ENCODE results near the gene SCO2.

Gene SCO2

DNA sequence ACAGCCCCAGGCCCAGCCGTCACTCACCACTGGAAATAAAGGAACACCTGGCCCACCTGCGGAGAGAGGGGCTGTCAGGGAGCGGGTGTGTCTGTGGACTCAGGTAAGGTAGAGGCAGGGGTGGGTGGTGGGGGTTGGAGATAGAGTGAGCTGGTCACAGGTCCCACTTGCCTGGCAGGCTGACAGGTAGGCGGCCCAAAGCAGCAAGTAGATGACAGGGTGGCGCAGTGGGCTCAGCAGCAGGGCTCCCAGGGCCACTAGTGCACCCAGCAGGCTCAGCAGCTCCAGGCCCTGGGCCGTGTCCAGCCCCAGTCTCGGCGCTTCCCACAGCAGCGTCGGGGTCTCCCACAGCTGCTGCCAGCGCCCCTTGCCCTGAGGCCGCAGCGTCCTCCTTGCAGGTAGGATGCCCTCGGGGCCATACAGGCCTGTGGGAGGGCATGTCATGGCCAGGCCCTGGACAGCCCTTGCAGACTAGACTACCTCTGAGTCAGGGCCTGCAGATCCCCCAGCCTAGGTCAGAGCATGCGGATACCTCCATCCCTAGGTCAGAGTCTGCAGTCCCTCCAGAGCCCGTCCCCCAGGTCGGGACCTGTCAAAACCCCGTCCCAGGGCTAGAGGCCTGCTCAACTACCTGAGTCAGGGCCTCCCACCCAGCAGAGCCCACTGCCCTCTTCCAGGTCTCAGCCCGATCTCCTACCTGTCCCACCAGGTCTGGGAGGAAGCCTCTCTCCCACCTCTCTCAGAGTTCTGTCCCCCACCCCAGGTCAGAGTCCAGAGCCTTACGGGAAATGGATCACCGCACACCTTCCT, 18.6 kb downstream of the SCO2 start:
- H4K12ac ChIP-seq (ENCODE audit: low read depth, low read length), result peak overlapping the region; percentile 93
- H3K4ac ChIP-seq (ENCODE audit: low read depth, low read length), result peak overlapping the region; percentile 97
- H3K4me3 ChIP-seq (ENCODE audit: low read depth, low read length), result peak overlapping the region; percentile 98
- H4K8ac ChIP-seq (ENCODE audit: low read depth, low read length), result peak overlapping the region; percentile 97
- H2BK12ac ChIP-seq (ENCODE audit: low read length), result peak overlapping the region; percentile 56
- H3K27me3 ChIP-seq (ENCODE audit: insufficient read depth, low read length), result no peaks in the 10 kb centered on the region
- peak overlapping the region; percentile 88 for H4K91ac ChIP-seq (ENCODE audit: low read depth, low read length)
- H3K27ac ChIP-seq (ENCODE audit: low read depth, low read length), result peak overlapping the region; percentile 56
- peak overlapping the region; percentile 74 for H3K4me2 ChIP-seq (ENCODE audit: low read length)
- peaks cover 6 to 15% of the 10 kb centered on the region in 2 experiments for H3K4me1 ChIP-seq (ENCODE audit: control insufficient read depth in 1 of 2, insufficient read depth in 2 of 2, low read length in 2 of 2)
- peak; percentile 82 to 86 for DNase-seq
- peaks cover 36 to 37% of the 10 kb centered on the region in 2 experiments for H3K36me3 ChIP-seq (ENCODE audit: control insufficient read depth in 1 of 2, insufficient read depth in 2 of 2, low read length in 2 of 2)
- WGBS (ENCODE audit: extremely low coverage, insufficient coverage, insufficient read length), result no CpG with 5 or more reads among the region's 21 CpGs
- H2AK5ac ChIP-seq (ENCODE audit: low read length), result peak overlapping the region; percentile 87
- H3K14ac ChIP-seq (ENCODE audit: low read length), result peak overlapping the region; percentile 98
- H3K18ac ChIP-seq (ENCODE audit: low read length), result peak overlapping the region; percentile 83
- peaks cover 13% of the 10 kb centered on the region for H3K79me2 ChIP-seq (ENCODE audit: control insufficient read depth, insufficient read depth, low read length, poor library complexity)
- H2BK5ac ChIP-seq (ENCODE audit: low read depth, low read length, poor library complexity), result peak overlapping the region; percentile 90
- peak overlapping the region; percentile 89 for H3K9ac ChIP-seq (ENCODE audit: low read length)
- H2BK120ac ChIP-seq (ENCODE audit: insufficient read depth, low read length, poor library complexity), result peak overlapping the region; percentile 87
- no peak overlapping the region for H3K23ac ChIP-seq (ENCODE audit: low read length)
- H2AFZ ChIP-seq (ENCODE audit: insufficient read depth, low read length, poor library complexity), result peak overlapping the region; percentile 99
- H3K79me1 ChIP-seq (ENCODE audit: low read length), result peaks cover 8% of the 10 kb centered on the region
- no peaks in the 10 kb centered on the region for H3K9me3 ChIP-seq (ENCODE audit: insufficient read depth, low read depth, low read length)

DNA sequence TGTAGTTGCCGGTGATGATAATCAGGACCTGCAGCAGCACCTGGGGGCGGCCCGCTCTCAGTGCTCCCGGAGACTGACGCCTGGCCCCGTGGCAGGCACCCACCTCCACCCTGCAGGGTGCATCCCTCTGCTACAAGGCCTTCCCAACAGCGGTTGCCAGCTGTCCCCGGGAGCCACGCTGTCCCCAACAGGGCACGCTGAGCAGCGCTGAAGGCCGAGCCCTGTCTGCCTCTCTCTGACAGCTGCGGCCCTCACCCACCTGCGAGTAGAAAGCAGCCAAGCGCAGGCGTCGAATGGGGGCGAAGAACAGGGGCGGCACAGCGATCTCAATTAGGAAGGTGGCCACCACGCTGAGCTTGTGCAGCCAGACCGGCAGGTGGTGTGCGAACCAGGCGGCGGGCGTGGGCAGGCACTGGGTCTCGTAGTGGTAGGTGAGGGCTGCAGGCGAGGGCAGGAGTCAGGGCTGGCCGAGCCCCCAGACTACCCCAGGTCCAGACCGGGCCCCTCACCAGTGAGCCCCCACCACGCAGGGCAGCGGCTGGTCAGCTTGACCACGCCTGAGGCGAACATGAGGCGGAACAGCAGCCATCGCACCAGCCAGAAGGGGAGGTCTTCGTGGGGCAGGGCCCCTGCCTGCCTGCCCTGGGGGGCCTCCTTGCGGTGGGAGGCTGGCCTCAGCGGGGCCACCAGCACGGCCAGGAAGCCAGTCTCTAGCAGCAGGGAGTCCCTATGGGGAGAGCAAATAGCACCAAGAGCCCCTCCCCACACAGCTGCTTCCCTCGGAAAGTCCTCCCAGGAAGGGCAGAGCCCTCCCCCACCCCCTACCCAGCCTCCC, 19.4 kb downstream of the SCO2 start:
- no peak overlapping the region for H4K12ac ChIP-seq (ENCODE audit: low read depth, low read length)
- H3K4me2 ChIP-seq (ENCODE audit: low read length), result peak overlapping the region; percentile 74
- no CpG with 5 or more reads among the region's 41 CpGs for WGBS (ENCODE audit: extremely low coverage, insufficient coverage, insufficient read length)
- no peak overlapping the region for H3K14ac ChIP-seq (ENCODE audit: low read length)
- no peak overlapping the region for H3K23ac ChIP-seq (ENCODE audit: low read length)
- H3K9ac ChIP-seq (ENCODE audit: low read length), result no peak overlapping the region
- H2BK120ac ChIP-seq (ENCODE audit: insufficient read depth, low read length, poor library complexity), result no peak overlapping the region
- H3K4ac ChIP-seq (ENCODE audit: low read depth, low read length), result no peak overlapping the region
- H4K91ac ChIP-seq (ENCODE audit: low read depth, low read length), result no peak overlapping the region
- no peak overlapping the region for H3K4me3 ChIP-seq (ENCODE audit: low read depth, low read length)
- H2BK5ac ChIP-seq (ENCODE audit: low read depth, low read length, poor library complexity), result no peak overlapping the region
- H2AFZ ChIP-seq (ENCODE audit: insufficient read depth, low read length, poor library complexity), result no peak overlapping the region
- H3K36me3 ChIP-seq (ENCODE audit: control insufficient read depth in 1 of 2, insufficient read depth in 2 of 2, low read length in 2 of 2), result peaks cover 36 to 37% of the 10 kb centered on the region in 2 experiments
- no peak overlapping the region for H3K27ac ChIP-seq (ENCODE audit: low read depth, low read length)
- H3K27me3 ChIP-seq (ENCODE audit: insufficient read depth, low read length), result no peaks in the 10 kb centered on the region
- H2AK5ac ChIP-seq (ENCODE audit: low read length), result peak overlapping the region; percentile 35
- peak overlapping the region; percentile 2 for H3K18ac ChIP-seq (ENCODE audit: low read length)
- no peak for DNase-seq
- peaks cover 8% of the 10 kb centered on the region for H3K79me1 ChIP-seq (ENCODE audit: low read length)
- H3K9me3 ChIP-seq (ENCODE audit: insufficient read depth, low read depth, low read length), result no peaks in the 10 kb centered on the region
- H4K8ac ChIP-seq (ENCODE audit: low read depth, low read length), result no peak overlapping the region
- H2BK12ac ChIP-seq (ENCODE audit: low read length), result no peak overlapping the region
- peaks cover 6 to 15% of the 10 kb centered on the region in 2 experiments for H3K4me1 ChIP-seq (ENCODE audit: control insufficient read depth in 1 of 2, insufficient read depth in 2 of 2, low read length in 2 of 2)
- peaks cover 13% of the 10 kb centered on the region for H3K79me2 ChIP-seq (ENCODE audit: control insufficient read depth, insufficient read depth, low read length, poor library complexity)

DNA sequence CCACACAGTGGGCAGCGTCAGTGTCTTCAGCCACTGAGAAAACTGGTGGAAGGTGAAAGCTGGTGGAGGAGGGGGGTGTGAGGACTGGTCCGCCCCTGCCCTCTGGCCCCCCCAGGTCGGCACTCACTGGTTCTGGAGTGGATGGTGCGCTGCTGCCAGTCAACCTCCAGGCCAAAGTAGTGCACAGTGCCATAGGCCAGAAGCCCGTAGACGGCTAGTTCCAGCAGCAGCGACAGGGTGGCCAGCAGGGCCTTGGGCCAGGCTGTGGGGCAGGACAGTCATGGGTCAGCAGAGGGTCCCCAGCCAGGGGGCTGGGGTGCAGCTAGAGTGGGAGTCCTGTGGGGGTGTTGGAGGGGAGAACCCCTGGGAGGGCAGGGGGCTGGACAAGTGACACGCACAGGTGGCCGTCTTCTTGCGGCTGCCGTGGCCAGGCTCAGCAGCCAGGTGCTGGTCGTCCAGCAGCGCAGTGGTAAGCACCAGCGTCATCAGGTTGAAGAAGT, 20.1 kb downstream of the SCO2 start:
- Histone ChIP-seq H3K4me1 (ENCODE audit: control insufficient read depth in 1 of 2, insufficient read depth in 2 of 2, low read length in 2 of 2) (peaks cover 6 to 15% of the 10 kb centered on the region in 2 experiments), H4K12ac (ENCODE audit: low read depth, low read length) (no peak overlapping the region), H2AFZ (ENCODE audit: insufficient read depth, low read length, poor library complexity) (no peak overlapping the region), H2BK120ac (ENCODE audit: insufficient read depth, low read length, poor library complexity) (no peak overlapping the region), H4K91ac (ENCODE audit: low read depth, low read length) (no peak overlapping the region), H3K9ac (ENCODE audit: low read length) (no peak overlapping the region), H2AK5ac (ENCODE audit: low read length) (no peak overlapping the region), H3K4me2 (ENCODE audit: low read length) (no peak overlapping the region), H3K4me3 (ENCODE audit: low read depth, low read length) (no peak overlapping the region), H3K27ac (ENCODE audit: low read depth, low read length) (no peak overlapping the region), H3K4ac (ENCODE audit: low read depth, low read length) (no peak overlapping the region), H3K18ac (ENCODE audit: low read length) (no peak overlapping the region), H3K9me3 (ENCODE audit: insufficient read depth, low read depth, low read length) (no peaks in the 10 kb centered on the region), H3K14ac (ENCODE audit: low read length) (no peak overlapping the region), H2BK5ac (ENCODE audit: low read depth, low read length, poor library complexity) (no peak overlapping the region), H3K79me1 (ENCODE audit: low read length) (peaks cover 8% of the 10 kb centered on the region), H3K27me3 (ENCODE audit: insufficient read depth, low read length) (no peaks in the 10 kb centered on the region), H4K8ac (ENCODE audit: low read depth, low read length) (no peak overlapping the region), H3K23ac (ENCODE audit: low read length) (no peak overlapping the region), H3K79me2 (ENCODE audit: control insufficient read depth, insufficient read depth, low read length, poor library complexity) (peaks cover 13% of the 10 kb centered on the region), H3K36me3 (ENCODE audit: control insufficient read depth in 1 of 2, insufficient read depth in 2 of 2, low read length in 2 of 2) (peaks cover 36 to 37% of the 10 kb centered on the region in 2 experiments), H2BK12ac (ENCODE audit: low read length) (no peak overlapping the region)
- no CpG with 5 or more reads among the region's 14 CpGs for WGBS (ENCODE audit: extremely low coverage, insufficient coverage, insufficient read length)
- no peak for DNase-seq

DNA sequence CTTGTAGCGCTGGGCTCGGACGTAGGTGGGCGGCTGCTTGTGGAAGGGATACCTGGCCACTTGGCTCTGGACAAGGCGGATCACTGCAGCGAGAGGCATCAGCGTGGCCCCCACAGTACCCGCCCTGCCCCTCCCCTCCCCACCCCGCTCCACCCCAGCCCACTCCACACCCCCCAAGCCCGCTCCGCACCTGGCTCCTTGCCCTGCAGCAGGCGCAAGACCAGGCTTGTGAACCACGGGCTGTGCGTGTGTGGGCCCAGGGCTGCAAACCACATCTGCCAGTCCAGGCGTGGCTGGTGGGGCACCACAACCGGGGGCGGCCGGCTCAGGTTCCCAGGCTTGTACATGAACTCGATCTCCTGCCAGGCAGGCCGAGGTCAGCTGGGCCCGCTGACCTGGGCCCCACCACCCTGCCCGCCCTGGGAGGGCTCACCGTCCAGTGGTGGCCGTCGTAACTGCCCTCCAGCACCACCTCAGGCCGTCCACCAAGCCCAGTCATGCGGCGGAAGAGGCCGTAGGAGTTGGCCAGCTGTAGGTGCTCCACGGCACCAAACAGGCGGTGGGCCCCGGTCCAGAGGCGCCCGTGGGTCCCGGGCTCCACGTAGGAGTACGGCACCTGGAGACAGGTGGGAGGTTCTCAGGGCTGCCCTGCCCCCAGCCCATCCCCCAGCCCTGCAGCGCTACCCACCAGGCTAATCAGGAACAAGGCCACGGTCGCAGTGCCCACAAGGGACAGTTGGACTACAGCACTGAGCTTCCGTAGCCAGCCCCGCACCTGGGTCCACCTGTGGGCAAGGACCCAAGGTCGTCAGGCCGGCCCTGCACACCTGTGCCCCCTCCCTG, 20.8 kb downstream of the SCO2 start:
- Histone ChIP-seq H3K18ac (ENCODE audit: low read length) (no peak overlapping the region), H3K14ac (ENCODE audit: low read length) (no peak overlapping the region), H3K79me2 (ENCODE audit: control insufficient read depth, insufficient read depth, low read length, poor library complexity) (peaks cover 13% of the 10 kb centered on the region), H3K9me3 (ENCODE audit: insufficient read depth, low read depth, low read length) (no peaks in the 10 kb centered on the region), H3K4me3 (ENCODE audit: low read depth, low read length) (no peak overlapping the region), H3K36me3 (ENCODE audit: control insufficient read depth in 1 of 2, insufficient read depth in 2 of 2, low read length in 2 of 2) (peaks cover 36 to 37% of the 10 kb centered on the region in 2 experiments), H2AK5ac (ENCODE audit: low read length) (no peak overlapping the region), H3K27me3 (ENCODE audit: insufficient read depth, low read length) (no peaks in the 10 kb centered on the region), H4K91ac (ENCODE audit: low read depth, low read length) (no peak overlapping the region), H3K4me1 (ENCODE audit: control insufficient read depth in 1 of 2, insufficient read depth in 2 of 2, low read length in 2 of 2) (peaks cover 6 to 15% of the 10 kb centered on the region in 2 experiments), H2BK12ac (ENCODE audit: low read length) (no peak overlapping the region), H3K4me2 (ENCODE audit: low read length) (no peak overlapping the region), H4K12ac (ENCODE audit: low read depth, low read length) (no peak overlapping the region), H2AFZ (ENCODE audit: insufficient read depth, low read length, poor library complexity) (no peak overlapping the region), H2BK120ac (ENCODE audit: insufficient read depth, low read length, poor library complexity) (no peak overlapping the region), H3K79me1 (ENCODE audit: low read length) (peaks cover 8% of the 10 kb centered on the region), H3K23ac (ENCODE audit: low read length) (no peak overlapping the region), H2BK5ac (ENCODE audit: low read depth, low read length, poor library complexity) (no peak overlapping the region), H3K27ac (ENCODE audit: low read depth, low read length) (no peak overlapping the region), H3K9ac (ENCODE audit: low read length) (no peak overlapping the region), H4K8ac (ENCODE audit: low read depth, low read length) (no peak overlapping the region), H3K4ac (ENCODE audit: low read depth, low read length) (no peak overlapping the region)
- no CpG with 5 or more reads among the region's 44 CpGs for WGBS (ENCODE audit: extremely low coverage, insufficient coverage, insufficient read length)
- no peak for DNase-seq

Data from trophoblast cell (in vitro differentiated cells and primary cell).